ENCODE measurements around the gene TPST2. TPM values are rescaled to one million over a fixed set of nuclear protein-coding genes. Genes with fewer than 3 reads are reported as not detected.

TPST2 gene
- total and polyA plus RNA-seq, 10 of the 15 experiments (the other 5 are each of a cell fraction or from before 2014, with no cell fraction given), result 6.3 to 33.7 (median 28.4) TPM

- TF ChIP-seq TBL1XR1 (IDR thresholded peaks at IDR 0.05; ENCODE audit: low read depth, low read length), result no peak
These were observed 53.7 kb downstream of the TPST2 start (continued) for GRCh38 chr22:26536056-26536761.

GRCh38 chr22:26535603-26535908 is 54.4 kb downstream of the TPST2 start:
- intact Hi-C loops (cut with micrococcal nuclease; ENCODE audit: unreplicated experiment) (no loop called here), in situ Hi-C loops (cut with MboI) (no loop called here)
- DNase-seq (ENCODE audit: low read depth, low spot score) (no peak), FAIRE-seq (no peak), ATAC-seq (peak; percentile 51; the same call in 2 of the 3 replicates)
- Histone ChIP-seq H3K9me3 (replicated peaks; ENCODE audit: control insufficient read depth, insufficient read depth, low read length) (no peaks in the 10 kb centered on the region), H3K27me3 (replicated peaks in 1 of 2; ENCODE audit: control insufficient read depth in 2 of 2, insufficient read depth in 2 of 2, low read length in 1 of 2) (no peaks in the 10 kb centered on the region), H3K4me3 (no peak overlapping the region), H4K20me1 (ENCODE audit: control insufficient read depth, insufficient read depth) (no peaks in the 10 kb centered on the region), H3K27ac (ENCODE audit: control insufficient read depth, insufficient read depth) (peak overlapping the region; percentile 63), H3K4me2 (ENCODE audit: control insufficient read depth, insufficient read depth) (no peak overlapping the region), H3K4me1 (ENCODE audit: control insufficient read depth, insufficient read depth, low read length) (peaks cover 25% of the 10 kb centered on the region), H3K79me2 (ENCODE audit: control insufficient read depth, insufficient read depth, low read length) (no peaks in the 10 kb centered on the region), H3K36me3 (ENCODE audit: control insufficient read depth in 2 of 2, insufficient read depth in 2 of 2, low read length in 1 of 2) (peaks cover 2 to 7% of the 10 kb centered on the region in 2 experiments; a peak in 3 of 4 replicates), H3K9ac (ENCODE audit: control insufficient read depth, insufficient read depth, low read length) (no peak overlapping the region), H2AFZ (ENCODE audit: control insufficient read depth, low read depth, low read length) (no peak overlapping the region; the same call in 1 of the 2 replicates)
- ChIA-PET POLR2A (no interaction called here), RAD21 (ENCODE audit: unreplicated experiment) (interaction anchor here (0.9 to 1.5 kb wide), 3 partner anchors 29 to 75 kb away, joined by 4 to 5 read pairs (median 5); no protein-coding TSS in a partner anchor), CTCF (interaction anchor here (1.0 to 6.1 kb wide), 2 partner anchors 32 to 56 kb away, joined by 4 to 44 read pairs; no protein-coding TSS in a partner anchor), SMC1A (ENCODE audit: uncharacterized antibody, unreplicated experiment) (interaction anchor here (0.9 to 2.0 kb wide), 4 partner anchors 8 to 137 kb away, joined by 3 to 7 read pairs (median 4); no protein-coding TSS in a partner anchor)
- BruUV-seq (replicated peaks), result TSS peak; percentile 45
- TF ChIP-seq CEBPB (IDR thresholded peaks at IDR 0.05; ENCODE audit: borderline replicate concordance in 1 of 2, low read depth in 2 of 2, low read length in 2 of 2) (no peak), PAX5 (IDR thresholded peaks at IDR 0.05; ENCODE audit: borderline replicate concordance, low read depth, low read length) (peak; percentile 50; the same call in 1 of the 2 replicates)
- 26% methylated on average over 3 of the region's 3 CpGs for WGBS (ENCODE audit: insufficient coverage, insufficient replicate concordance, low lambda C conversion rate, missing lambda C conversion rate)
